Memory B cell (primary cell): ENCODE results near the gene SMIM41.

Source experiments
- ATAC-seq: fragments of 150-1000 bp; cut with Tn5 transposase; 2 replicates; pipeline ENCODE4 v1.10.0; 2021; ENCODE audit warnings: low read depth, mild to moderate bottlenecking, moderate library complexity
- DNase-seq, 2 donors: peaks; one replicate each; pipeline ENCODE4 v3.0.0; 2022; ENCODE audit warnings: low spot score in 2 of 2
- H3K27ac Mint-ChIP-seq: one replicate; pipeline ENCODE4 v1.8.0; 2022; ENCODE audit warnings: mild to moderate bottlenecking, moderate library complexity, mixed read lengths
- H3K27me3 Mint-ChIP-seq: one replicate; pipeline ENCODE4 v1.8.0; 2022; ENCODE audit warnings: mixed read lengths
- H3K36me3 Mint-ChIP-seq: one replicate; pipeline ENCODE4 v1.8.0; 2022; ENCODE audit warnings: mild to moderate bottlenecking, mixed read lengths
- H3K4me1 Mint-ChIP-seq: one replicate; pipeline ENCODE4 v1.8.0; 2022; ENCODE audit warnings: mixed read lengths
- H3K4me3 Mint-ChIP-seq: one replicate; pipeline ENCODE4 v1.8.0; 2022; ENCODE audit warnings: mild to moderate bottlenecking, moderate library complexity, mixed read lengths
- H3K9me3 Mint-ChIP-seq: one replicate; pipeline ENCODE4 v1.8.0; 2022; ENCODE audit warnings: mixed read lengths

Gene SMIM41

DNA sequence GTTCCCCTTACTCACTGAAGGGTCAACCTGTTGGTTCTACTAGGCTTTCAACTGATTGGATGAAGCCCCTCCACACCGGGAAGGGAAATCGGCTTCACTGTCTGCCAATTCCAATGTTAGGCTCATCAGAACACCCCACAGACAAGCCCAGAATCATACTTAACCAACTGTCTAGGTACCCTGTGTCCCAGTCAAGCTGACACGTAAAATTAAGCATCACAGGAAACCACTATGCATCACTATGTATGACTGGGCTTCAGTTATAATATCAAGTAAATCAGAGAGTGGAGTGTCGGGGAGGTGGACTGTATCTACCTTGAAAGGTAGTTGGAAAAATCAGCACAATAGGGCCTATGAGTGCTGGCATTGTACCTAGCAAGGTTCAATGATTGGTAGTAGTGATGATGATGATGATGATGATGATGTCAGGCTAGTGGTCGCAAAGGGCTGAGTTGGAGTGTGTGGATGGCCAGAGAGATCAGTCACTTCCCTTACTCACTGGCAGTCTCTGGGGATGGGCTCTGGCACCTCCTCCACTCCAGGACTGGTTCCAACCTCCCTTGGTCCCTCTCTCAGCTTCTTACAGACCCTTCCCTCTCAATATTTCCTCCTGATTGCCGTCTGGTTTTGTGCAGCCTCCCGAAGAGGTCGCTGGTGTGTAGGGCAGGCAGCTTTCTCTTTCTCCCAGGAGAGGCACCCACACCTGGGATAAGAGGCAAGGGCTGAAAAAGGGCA, 13.0 kb upstream of the SMIM41 start:
- Mint-ChIP-seq H3K4me3 (no peak overlapping the region), H3K27ac (peak overlapping the region; percentile 2), H3K36me3 (no peaks in the 10 kb centered on the region), H3K27me3 (peaks cover 4% of the 10 kb centered on the region), H3K4me1 (peaks cover 16% of the 10 kb centered on the region), H3K9me3 (no peaks in the 10 kb centered on the region)
- ATAC-seq (no peak), DNase-seq (no peak)

DNA sequence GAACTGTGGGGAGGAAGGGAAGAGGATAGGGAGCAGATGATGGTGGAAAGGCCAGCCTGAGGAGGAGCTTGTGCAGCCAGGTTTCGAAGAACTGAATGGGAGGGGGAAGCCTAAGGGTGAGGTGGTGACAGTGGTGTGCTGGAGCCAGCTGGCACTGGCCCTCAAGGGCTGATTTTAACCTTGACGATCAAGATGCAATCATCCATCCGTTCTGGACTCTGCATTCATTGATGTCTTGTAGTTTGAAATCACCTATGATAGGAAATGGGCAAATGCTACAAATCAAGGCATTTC, 12.5 kb upstream of the SMIM41 start:
- H3K27me3 Mint-ChIP-seq, result peaks cover 4% of the 10 kb centered on the region
- H3K27ac Mint-ChIP-seq, result peak overlapping the region; percentile 2
- H3K4me1 Mint-ChIP-seq, result peaks cover 19% of the 10 kb centered on the region
- no peak for ATAC-seq
- H3K4me3 Mint-ChIP-seq, result no peak overlapping the region
- DNase-seq, result no peak
- H3K36me3 Mint-ChIP-seq, result no peaks in the 10 kb centered on the region
- no peaks in the 10 kb centered on the region for H3K9me3 Mint-ChIP-seq

DNA sequence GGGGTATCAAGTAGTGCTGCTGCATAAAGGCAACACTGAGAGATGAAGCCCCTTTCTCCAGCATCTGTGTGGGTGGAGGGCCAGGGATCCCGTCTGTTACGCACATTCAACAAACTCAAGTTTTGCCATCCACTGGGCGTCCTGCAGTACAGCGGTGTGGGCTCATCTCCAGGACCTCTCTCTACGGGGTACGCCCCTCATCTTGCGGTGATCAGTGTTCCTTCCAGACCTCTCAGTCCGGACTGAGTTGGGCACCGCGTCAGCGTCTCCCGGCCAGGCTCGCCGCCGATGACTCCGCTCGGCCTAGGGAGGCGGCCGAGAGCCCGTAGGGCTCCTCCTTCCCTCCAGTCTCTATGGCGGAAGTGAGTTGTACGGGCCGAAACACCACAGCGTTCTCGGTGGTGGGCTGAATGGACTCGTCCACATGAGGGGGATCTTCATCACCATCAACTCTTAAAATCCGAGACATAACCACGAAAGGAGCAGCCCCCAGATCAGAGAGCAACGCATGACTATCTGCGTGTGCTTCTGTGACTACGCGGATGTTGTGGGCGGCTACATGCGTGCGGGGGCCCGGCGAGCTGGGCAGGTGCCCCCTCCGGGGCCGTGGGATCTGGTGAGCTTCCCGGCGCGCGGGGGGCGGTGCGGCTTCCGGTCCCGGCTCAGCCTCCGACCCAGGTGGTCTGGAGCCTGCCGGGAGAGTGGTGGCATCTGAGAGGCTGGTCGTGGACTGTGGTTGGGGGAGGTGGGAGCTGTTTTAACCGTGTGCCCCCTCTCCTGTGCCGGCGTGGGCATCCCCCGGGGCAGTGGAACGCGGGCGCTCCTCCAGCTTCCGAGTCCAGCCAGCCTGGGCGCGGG, 9.9 kb upstream of the SMIM41 start, which contains the start of gene ATG101:
Gene ATG101, plus strand, starts transcription at position 652 of the 858 bp plus-strand sequence. CDS start 3,673 bp downstream, outside the sequence.
- peaks cover 36% of the 10 kb centered on the region for H3K4me1 Mint-ChIP-seq
- peaks cover 4% of the 10 kb centered on the region for H3K27me3 Mint-ChIP-seq
- ATAC-seq, result peak; percentile 93
- H3K27ac Mint-ChIP-seq, result peak within 1 kb of the TSS; percentile 97
- DNase-seq, result peak; percentile 87
- H3K9me3 Mint-ChIP-seq, result no peaks in the 10 kb centered on the region
- peaks cover 16% of the 10 kb centered on the region for H3K36me3 Mint-ChIP-seq
- H3K4me3 Mint-ChIP-seq, result peak within 1 kb of the TSS; percentile 94

DNA sequence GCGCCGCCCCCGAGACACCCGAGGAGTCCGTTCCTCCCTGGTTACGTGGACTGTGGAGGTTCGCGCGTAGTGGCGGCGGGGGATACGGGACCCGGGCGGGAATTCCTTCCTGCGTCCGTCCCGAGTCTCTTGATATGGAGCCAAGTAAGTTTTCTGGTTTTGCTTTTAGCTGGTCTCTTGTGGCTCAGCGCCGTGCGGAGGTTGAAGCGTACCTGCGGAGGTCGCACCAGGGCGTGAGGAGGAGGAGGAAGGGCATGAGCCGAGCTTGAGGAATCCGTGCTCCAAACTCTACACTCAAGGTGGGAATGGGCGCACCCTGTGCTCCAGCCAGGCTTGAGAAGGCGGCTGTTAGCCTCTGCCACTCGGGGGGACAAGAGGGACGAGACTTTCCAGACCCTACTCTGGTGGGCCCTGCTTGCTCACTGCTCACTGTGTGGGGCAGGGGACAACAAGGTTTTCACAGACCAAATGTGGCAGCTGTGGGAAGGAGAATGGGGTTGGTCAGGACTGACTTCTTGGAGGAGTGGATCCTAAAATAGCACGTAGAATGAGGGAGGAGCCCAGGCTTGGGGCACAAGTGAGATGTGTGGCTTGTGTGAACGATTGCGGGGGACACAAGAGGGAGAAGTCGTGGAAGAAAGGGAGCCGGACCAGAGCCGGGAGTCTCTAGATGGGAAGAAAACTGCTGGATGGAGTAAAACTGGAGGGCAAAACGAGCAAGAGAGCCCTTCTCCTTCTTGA, 9.1 kb upstream of the SMIM41 start:
- H3K9me3 Mint-ChIP-seq, result no peaks in the 10 kb centered on the region
- peak overlapping the region; percentile 97 for H3K27ac Mint-ChIP-seq
- H3K4me3 Mint-ChIP-seq, result peak overlapping the region; percentile 94
- DNase-seq (no peak), ATAC-seq (no peak)
- peaks cover 17% of the 10 kb centered on the region for H3K36me3 Mint-ChIP-seq
- H3K4me1 Mint-ChIP-seq, result peaks cover 36% of the 10 kb centered on the region
- peaks cover 3% of the 10 kb centered on the region for H3K27me3 Mint-ChIP-seq

DNA sequence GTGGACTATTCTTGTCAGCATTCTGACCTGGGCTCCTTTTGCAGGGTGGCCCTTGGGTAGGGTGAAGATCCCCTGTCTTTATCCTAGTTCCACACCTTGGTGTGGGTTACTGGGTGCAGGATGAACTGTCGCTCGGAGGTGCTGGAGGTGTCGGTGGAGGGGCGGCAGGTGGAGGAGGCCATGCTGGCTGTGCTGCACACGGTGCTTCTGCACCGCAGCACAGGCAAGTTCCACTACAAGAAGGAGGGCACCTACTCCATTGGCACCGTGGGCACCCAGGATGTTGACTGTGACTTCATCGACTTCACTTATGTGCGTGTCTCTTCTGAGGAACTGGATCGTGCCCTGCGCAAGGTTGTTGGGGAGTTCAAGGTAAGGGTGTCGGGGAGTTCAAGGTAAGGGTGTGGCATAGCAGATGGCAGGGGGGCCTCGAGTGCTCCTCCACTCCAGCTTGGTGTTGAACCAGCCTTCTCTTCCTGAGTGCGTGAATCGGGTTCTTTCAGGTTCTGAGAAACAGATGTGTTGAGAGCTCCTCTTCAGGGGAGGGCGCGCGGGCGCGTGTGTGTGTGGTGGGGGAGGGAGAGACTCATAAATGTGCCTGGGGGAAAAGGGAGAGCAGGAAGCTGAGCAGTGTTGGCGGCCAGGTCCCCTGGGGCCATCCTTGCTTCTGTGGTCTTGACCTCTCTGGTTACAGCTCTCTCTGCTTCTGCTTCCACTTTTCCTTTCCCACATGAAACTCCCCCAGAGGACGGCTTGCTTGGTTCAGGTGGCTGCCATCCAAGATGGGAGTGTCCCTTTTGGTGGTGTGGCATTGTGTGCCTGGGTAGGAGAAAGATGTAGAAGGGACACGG, 5.7 kb upstream of the SMIM41 start:
- peak overlapping the region; percentile 12 for H3K4me3 Mint-ChIP-seq
- ATAC-seq (no peak), DNase-seq (no peak)
- H3K4me1 Mint-ChIP-seq, result peaks cover 36% of the 10 kb centered on the region
- H3K36me3 Mint-ChIP-seq, result peaks cover 30% of the 10 kb centered on the region
- no peaks in the 10 kb centered on the region for H3K9me3 Mint-ChIP-seq
- H3K27ac Mint-ChIP-seq, result peak overlapping the region; percentile 79
- no peaks in the 10 kb centered on the region for H3K27me3 Mint-ChIP-seq

DNA sequence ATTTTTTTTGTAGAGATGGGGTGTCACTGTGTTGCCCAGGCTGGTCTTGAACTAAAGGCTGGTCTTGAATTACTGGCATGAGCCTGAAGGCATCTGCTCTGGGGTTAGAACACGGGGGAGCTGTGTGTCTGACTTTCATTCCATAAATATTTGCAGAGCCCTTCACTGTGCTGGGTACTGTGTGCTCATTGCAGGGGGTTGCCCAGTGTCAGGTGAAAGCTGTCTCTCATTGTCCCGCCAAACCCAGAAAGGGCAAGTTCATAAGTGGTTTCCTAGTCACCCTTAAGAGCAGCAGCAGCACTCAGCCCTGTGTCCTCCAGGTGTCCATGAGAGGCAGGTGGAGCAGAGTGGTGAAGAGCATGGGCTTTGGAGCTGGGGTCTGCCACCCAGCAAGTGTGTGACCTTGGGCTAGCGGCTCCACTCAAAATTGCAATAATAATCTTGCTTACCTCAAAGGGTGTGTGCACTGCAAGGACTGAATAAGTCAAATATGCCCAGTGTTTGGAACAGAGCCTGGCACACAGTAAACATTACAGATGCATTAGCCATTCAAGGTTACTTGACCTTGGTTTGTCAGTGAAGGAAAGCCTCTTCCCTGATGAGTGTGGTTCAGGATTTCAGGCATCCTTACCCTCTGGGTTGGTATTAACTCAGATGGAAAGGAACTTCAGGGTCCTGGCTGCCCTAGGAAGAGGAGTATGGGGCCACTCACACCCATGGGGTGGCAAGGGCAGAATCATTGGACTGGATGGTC, 4.4 kb upstream of the SMIM41 start:
- H3K4me3 Mint-ChIP-seq, result no peak overlapping the region
- H3K27me3 Mint-ChIP-seq, result no peaks in the 10 kb centered on the region
- no peaks in the 10 kb centered on the region for H3K9me3 Mint-ChIP-seq
- DNase-seq (no peak), ATAC-seq (no peak)
- H3K27ac Mint-ChIP-seq, result no peak overlapping the region
- peaks cover 31% of the 10 kb centered on the region for H3K4me1 Mint-ChIP-seq
- H3K36me3 Mint-ChIP-seq, result peaks cover 30% of the 10 kb centered on the region

DNA sequence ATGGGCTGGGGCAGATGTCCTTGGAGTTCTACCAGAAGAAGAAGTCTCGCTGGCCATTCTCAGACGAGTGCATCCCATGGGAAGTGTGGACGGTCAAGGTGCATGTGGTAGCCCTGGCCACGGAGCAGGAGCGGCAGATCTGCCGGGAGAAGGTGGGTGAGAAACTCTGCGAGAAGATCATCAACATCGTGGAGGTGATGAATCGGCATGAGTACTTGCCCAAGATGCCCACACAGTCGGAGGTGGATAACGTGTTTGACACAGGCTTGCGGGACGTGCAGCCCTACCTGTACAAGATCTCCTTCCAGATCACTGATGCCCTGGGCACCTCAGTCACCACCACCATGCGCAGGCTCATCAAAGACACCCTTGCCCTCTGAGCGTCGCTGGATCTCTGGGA, 2.7 kb upstream of the SMIM41 start:
- no peak for DNase-seq
- H3K4me3 Mint-ChIP-seq, result no peak overlapping the region
- peaks cover 30% of the 10 kb centered on the region for H3K36me3 Mint-ChIP-seq
- no peaks in the 10 kb centered on the region for H3K9me3 Mint-ChIP-seq
- no peaks in the 10 kb centered on the region for H3K27me3 Mint-ChIP-seq
- ATAC-seq, result no peak
- H3K4me1 Mint-ChIP-seq, result peaks cover 26% of the 10 kb centered on the region
- no peak overlapping the region for H3K27ac Mint-ChIP-seq

DNA sequence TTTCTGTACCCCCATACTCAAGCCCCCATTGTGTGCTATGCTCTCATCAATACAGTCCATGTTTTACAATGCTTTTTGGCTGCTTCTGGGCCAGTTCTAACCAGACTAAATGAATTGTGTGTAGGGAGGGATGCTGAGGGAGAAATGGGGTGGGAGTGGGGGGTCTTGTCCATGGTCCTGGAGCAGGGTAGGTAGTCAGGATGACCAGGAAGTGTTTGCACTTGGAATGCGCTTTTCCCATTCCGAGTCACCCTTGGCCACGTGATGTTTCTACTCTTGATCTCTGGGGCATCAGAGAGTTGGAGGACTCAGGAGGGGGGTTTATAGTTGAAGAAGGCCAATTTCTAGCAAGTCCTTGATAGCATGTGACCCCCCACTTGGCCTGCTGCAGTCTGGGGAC, 1.2 kb upstream of the SMIM41 start:
- Mint-ChIP-seq H3K27me3 (no peaks in the 10 kb centered on the region), H3K4me3 (no peak overlapping the region), H3K27ac (no peak overlapping the region), H3K9me3 (no peaks in the 10 kb centered on the region), H3K36me3 (peaks cover 25% of the 10 kb centered on the region), H3K4me1 (peaks cover 24% of the 10 kb centered on the region)
- DNase-seq (no peak), ATAC-seq (no peak)

DNA sequence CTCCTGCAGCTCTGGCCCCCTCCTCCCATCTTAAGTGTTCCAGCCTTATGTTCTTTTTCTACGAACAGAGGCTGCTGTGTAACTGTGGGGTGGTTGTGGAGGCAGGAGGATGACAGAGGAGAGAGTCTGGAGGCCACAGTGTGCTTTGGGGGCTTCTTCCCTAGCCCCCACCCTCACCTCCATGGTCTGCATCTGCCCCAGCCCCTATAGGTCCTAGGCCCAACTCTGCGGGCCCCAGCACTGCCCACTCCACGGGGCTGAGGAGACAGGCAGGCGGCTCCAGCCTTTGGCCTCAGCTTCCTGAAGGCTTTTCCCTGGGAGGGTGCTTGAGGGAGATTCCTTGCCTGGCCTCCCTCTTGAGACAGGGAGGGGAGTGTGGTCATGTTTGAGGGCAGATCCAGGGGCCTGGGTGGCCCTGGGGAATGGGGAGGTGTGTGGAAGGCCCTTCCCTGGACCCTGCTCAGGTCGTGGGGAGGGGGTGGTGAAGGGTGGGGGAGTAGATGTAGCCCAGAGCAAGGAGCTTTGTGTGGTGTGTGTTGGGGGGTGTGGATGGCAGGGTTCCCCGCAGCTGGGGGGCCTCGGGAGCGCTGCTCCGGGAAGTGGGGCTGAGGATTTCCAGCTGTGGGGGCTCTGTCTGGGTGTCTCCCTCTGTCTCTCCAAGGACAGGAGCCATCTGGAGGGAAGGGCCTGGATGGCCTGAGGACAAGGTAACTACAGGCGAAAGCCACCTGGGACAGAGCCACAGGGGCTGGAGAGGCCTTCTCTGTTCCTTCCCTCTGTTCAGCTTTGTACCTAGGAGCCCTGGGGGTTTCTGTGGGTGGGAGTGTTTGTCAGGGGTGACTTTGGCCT, 1.1 kb downstream of the SMIM41 start:
- Mint-ChIP-seq H3K9me3 (no peaks in the 10 kb centered on the region), H3K4me3 (peak overlapping the region; percentile 17), H3K27ac (peak overlapping the region; percentile 54), H3K36me3 (peaks cover 13% of the 10 kb centered on the region), H3K27me3 (no peaks in the 10 kb centered on the region), H3K4me1 (peaks cover 16% of the 10 kb centered on the region)
- ATAC-seq, result peak; percentile 1
- no peak for DNase-seq

DNA sequence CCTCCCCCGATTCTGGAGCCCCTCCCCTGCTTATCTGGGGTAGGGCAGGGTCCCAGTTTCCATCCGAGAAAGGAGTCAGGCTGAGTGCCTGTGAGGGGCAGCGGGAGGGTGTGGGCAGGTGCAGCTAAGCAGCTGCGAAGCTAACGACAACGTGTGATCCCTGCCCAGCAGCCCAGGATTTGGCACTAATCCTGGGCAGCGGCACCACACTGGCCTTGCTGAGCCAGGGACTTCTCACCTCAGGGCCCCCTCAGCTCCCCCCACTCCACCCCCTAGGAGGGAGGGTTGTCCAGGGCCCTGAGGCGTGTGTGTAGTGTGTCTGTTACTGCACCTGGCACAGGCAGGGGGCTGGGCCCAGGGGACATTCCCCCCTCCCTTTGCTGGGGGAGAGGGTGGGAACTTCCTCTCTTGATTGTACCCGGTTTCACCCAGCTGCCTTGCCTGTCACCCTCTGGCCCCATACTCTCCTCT, 1.8 kb downstream of the SMIM41 start:
- ATAC-seq, result peak; percentile 98
- peaks cover 10% of the 10 kb centered on the region for H3K36me3 Mint-ChIP-seq
- peak overlapping the region; percentile 76 for H3K4me3 Mint-ChIP-seq
- H3K27me3 Mint-ChIP-seq, result no peaks in the 10 kb centered on the region
- DNase-seq, result peak; percentile 71 to 80
- H3K9me3 Mint-ChIP-seq, result no peaks in the 10 kb centered on the region
- peaks cover 16% of the 10 kb centered on the region for H3K4me1 Mint-ChIP-seq
- H3K27ac Mint-ChIP-seq, result peak overlapping the region; percentile 54

DNA sequence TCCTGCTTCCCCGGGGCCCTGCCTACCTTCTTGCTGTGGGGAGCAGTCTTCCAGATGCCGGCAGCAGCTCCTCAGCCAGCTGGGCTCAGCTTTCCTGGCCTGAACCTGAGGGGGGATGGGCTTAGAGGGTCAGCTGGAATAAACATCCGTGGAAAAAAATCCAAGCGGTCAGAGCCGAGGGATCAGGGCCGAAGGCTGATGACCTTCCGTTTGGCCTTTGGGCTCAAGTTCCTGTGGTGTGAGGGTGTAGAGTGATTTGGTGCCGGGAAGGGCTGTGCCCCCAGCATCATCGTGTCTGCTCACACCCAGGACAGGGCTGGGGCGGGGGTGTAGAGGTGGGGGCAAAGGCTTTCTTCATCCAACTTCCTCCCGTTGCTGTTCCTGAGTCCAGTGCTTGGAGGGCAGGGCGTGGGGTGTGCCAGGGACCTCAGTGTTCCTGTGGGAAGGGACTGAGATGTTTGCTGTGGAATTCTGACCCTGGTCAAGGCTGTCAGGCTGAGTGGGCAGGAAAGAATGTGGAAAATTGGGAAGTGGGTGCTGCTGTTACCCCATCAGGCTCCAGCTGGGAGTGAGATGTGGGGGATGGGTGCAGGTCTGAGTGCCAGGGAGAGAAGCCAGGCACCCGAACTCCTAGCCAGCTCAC, 2.6 kb downstream of the SMIM41 start:
- Mint-ChIP-seq H3K36me3 (peaks cover 5% of the 10 kb centered on the region), H3K27me3 (peaks cover 1% of the 10 kb centered on the region), H3K27ac (peak overlapping the region; percentile 54), H3K4me1 (peaks cover 16% of the 10 kb centered on the region), H3K4me3 (peak overlapping the region; percentile 76), H3K9me3 (no peaks in the 10 kb centered on the region)
- no peak for ATAC-seq
- DNase-seq, result no peak

DNA sequence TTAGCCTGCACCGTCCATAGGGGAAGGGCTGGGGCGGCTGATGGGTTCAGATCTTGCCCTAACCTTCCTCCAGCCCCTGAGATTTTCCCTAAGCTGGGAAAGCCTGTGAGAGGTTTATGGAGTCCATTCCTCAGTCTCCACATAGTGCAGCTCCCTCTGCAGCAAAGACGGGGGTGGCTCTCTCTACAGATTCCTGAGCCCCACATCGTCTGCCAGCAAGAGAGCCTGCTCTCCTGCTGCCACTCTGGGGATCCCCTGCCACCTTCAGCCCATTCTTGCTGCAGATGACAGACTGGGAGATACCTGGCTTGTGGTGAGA, 3.1 kb downstream of the SMIM41 start:
- Mint-ChIP-seq H3K27ac (no peak overlapping the region), H3K36me3 (peaks cover 3% of the 10 kb centered on the region), H3K27me3 (peaks cover 4% of the 10 kb centered on the region), H3K4me1 (peaks cover 16% of the 10 kb centered on the region), H3K9me3 (no peaks in the 10 kb centered on the region), H3K4me3 (no peak overlapping the region)
- DNase-seq (no peak), ATAC-seq (no peak)
